Neural progenitor cell (in vitro differentiated cells): ENCODE data around the gene NEGR1. TPM values are rescaled to one million over a fixed set of nuclear protein-coding genes. Genes with fewer than 3 reads are reported as not detected.

ENCODE experiments used
- DNase-seq: peaks from one replicate; pipeline ENCODE4 v3.0.0-alpha.2; 2016; ENCODE audit warnings: low spot score
- H2AFZ ChIP-seq: fragments of 200-600 bp; sonication (generic); replicated peaks from 2 replicates; pipeline ENCODE4 v1.6.1; 2016; ENCODE audit warnings: antibody characterized with exemption
- H3F3A ChIP-seq: fragments of 200-600 bp; sonication (generic); 2 replicates; pipeline ENCODE4 v1.6.1; 2016; ENCODE audit warnings: antibody characterized with exemption, low read depth
- H3K27ac ChIP-seq: fragments of 200-600 bp; sonication (generic); 2 replicates; pipeline ENCODE4 v1.5.1; 2016; ENCODE audit warnings: mild to moderate bottlenecking
- H3K27me3 ChIP-seq: fragments of 200-600 bp; sonication (generic); 2 replicates; pipeline ENCODE4 v1.6.1; 2016; ENCODE audit warnings: mild to moderate bottlenecking, moderate library complexity
- H3K36me3 ChIP-seq: fragments of 200-600 bp; sonication (generic); 2 replicates; pipeline ENCODE4 v1.5.1; 2016
- H3K4me1 ChIP-seq: fragments of 200-600 bp; sonication (generic); 2 replicates; pipeline ENCODE4 v1.6.1; 2016; ENCODE audit warnings: mixed run types
- H3K4me2 ChIP-seq: fragments of 200-600 bp; sonication (generic); 2 replicates; pipeline ENCODE4 v1.6.1; 2016
- H3K4me3 ChIP-seq: fragments of 200-600 bp; sonication (generic); 2 replicates; pipeline ENCODE4 v1.5.1; 2016
- H3K79me2 ChIP-seq: fragments of 200-600 bp; sonication (generic); 2 replicates; pipeline ENCODE4 v1.6.1; 2016; ENCODE audit warnings: low read depth
- H3K9ac ChIP-seq: fragments of 200-600 bp; sonication (generic); 2 replicates; pipeline ENCODE4 v1.6.1; 2016
- H3K9me3 ChIP-seq: fragments of 200-600 bp; sonication (generic); 2 replicates; pipeline ENCODE4 v1.5.1; 2016; ENCODE audit warnings: low read depth
- H4K20me1 ChIP-seq: fragments of 200-600 bp; sonication (generic); 2 replicates; pipeline ENCODE4 v1.6.1; 2016; ENCODE audit warnings: low read depth
- H3K27ac Mint-ChIP-seq: 3 replicates; pipeline ENCODE4 v1.8.0; 2021; ENCODE audit warnings: mixed read lengths
- H3K27me3 Mint-ChIP-seq: 2 replicates; pipeline ENCODE4 v1.8.0; 2022; ENCODE audit warnings: low read depth, mild to moderate bottlenecking, inconsistent platforms, moderate library complexity, mixed read lengths; ENCODE audit not compliant: insufficient read depth
- H3K36me3 Mint-ChIP-seq: 3 replicates; pipeline ENCODE4 v1.8.0; 2021; ENCODE audit warnings: mixed read lengths
- H3K4me1 Mint-ChIP-seq: 3 replicates; pipeline ENCODE4 v1.8.0; 2021; ENCODE audit warnings: mixed read lengths
- H3K4me3 Mint-ChIP-seq: 3 replicates; pipeline ENCODE4 v1.8.0; 2021; ENCODE audit warnings: mild to moderate bottlenecking, moderate library complexity, mixed read lengths
- H3K9me3 Mint-ChIP-seq: 3 replicates; pipeline ENCODE4 v1.8.0; 2020; ENCODE audit warnings: mixed read lengths
- CTCF ChIP-seq: fragments of 200-600 bp; sonication (generic); IDR thresholded peaks from 2 replicates; pipeline ENCODE4 v1.5.1; 2017; ENCODE audit warnings: antibody characterized with exemption, mild to moderate bottlenecking
- EZH2 ChIP-seq: fragments of 200-600 bp; sonication (generic); IDR thresholded peaks from 2 replicates; pipeline ENCODE4 v1.6.1; 2017; ENCODE audit warnings: antibody characterized with exemption, mild to moderate bottlenecking, moderate library complexity
- EZH2phosphoT487 ChIP-seq: fragments of 200-600 bp; sonication (generic); IDR thresholded peaks from 2 replicates; pipeline ENCODE4 v1.6.1; 2017; ENCODE audit warnings: antibody characterized with exemption
- total RNA-seq: library from RNA; depleted of rRNA; stranded (reverse); fragments of >200 nt; gene quantifications from 2 replicates; pipeline ENCODE4 v1.2.3, GENCODE V29; 2015; ENCODE audit warnings: low replicate concordance

Gene NEGR1
- total RNA-seq, 1 donor from 2014 or later = 0.62 TPM

- H3K27me3 Mint-ChIP-seq = no peaks in the 10 kb centered on the region
- Histone ChIP-seq H3K9ac (no peak overlapping the region), H3K9me3 (no peaks in the 10 kb centered on the region), H3F3A (no peaks in the 10 kb centered on the region), H3K4me2 (no peak overlapping the region), H3K36me3 (no peaks in the 10 kb centered on the region), H2AFZ (no peak overlapping the region), H4K20me1 (no peaks in the 10 kb centered on the region), H3K4me3 (no peak overlapping the region), H3K27ac (no peak overlapping the region), H3K79me2 (no peaks in the 10 kb centered on the region), H3K27me3 (no peaks in the 10 kb centered on the region), H3K4me1 (no peaks in the 10 kb centered on the region)
- TF ChIP-seq EZH2 = no peak
- no peak for TF ChIP-seq CTCF
- no peak for TF ChIP-seq EZH2phosphoT487
- no peaks in the 10 kb centered on the region for H3K9me3 Mint-ChIP-seq
- no peak for DNase-seq
- H3K36me3 Mint-ChIP-seq = no peaks in the 10 kb centered on the region
- no peak overlapping the region for H3K27ac Mint-ChIP-seq
- H3K4me1 Mint-ChIP-seq = peaks cover 2% of the 10 kb centered on the region
- no peak overlapping the region for H3K4me3 Mint-ChIP-seq
These were observed 592.7 kb downstream of the NEGR1 start for GRCh38 chr1:71689635-71690034.

GRCh38 chr1:71687376-71687775 lies 595.0 kb downstream of the NEGR1 start:
- no peak overlapping the region for H3K4me3 Mint-ChIP-seq

GRCh38 chr1:71676979-71677925 lies 605.1 kb downstream of the NEGR1 start:
- no peaks in the 10 kb centered on the region for H3K4me1 ChIP-seq
- H3K9ac ChIP-seq = no peak overlapping the region
- no peaks in the 10 kb centered on the region for H3K27me3 ChIP-seq
- no peak for TF ChIP-seq EZH2
- TF ChIP-seq EZH2phosphoT487 = no peak
- TF ChIP-seq CTCF = no peak
- H3K27ac Mint-ChIP-seq = no peak overlapping the region
- no peaks in the 10 kb centered on the region for H3K27me3 Mint-ChIP-seq
- no peak overlapping the region for H3K4me3 Mint-ChIP-seq
- no peak overlapping the region for H3K27ac ChIP-seq
- no peaks in the 10 kb centered on the region for H3K36me3 Mint-ChIP-seq
- H4K20me1 ChIP-seq = no peaks in the 10 kb centered on the region
- no peak overlapping the region for H3K4me2 ChIP-seq
- H2AFZ ChIP-seq = no peak overlapping the region
- no peaks in the 10 kb centered on the region for H3K79me2 ChIP-seq
- no peak for DNase-seq
- no peaks in the 10 kb centered on the region for H3K9me3 ChIP-seq
- no peak overlapping the region for H3K4me3 ChIP-seq
- no peaks in the 10 kb centered on the region for H3K36me3 ChIP-seq
- H3K4me1 Mint-ChIP-seq = no peaks in the 10 kb centered on the region
- no peaks in the 10 kb centered on the region for H3K9me3 Mint-ChIP-seq
- no peaks in the 10 kb centered on the region for H3F3A ChIP-seq

More at GRCh38 chr1:71687376-71687775, 595.0 kb downstream of the NEGR1 start:
- H2AFZ ChIP-seq = no peak overlapping the region
- no peaks in the 10 kb centered on the region for H3K4me1 ChIP-seq
- no peak overlapping the region for H3K4me2 ChIP-seq
- no peaks in the 10 kb centered on the region for H3K27me3 ChIP-seq
- no peak overlapping the region for H3K9ac ChIP-seq
- Mint-ChIP-seq H3K9me3 (no peaks in the 10 kb centered on the region), H3K27me3 (no peaks in the 10 kb centered on the region), H3K36me3 (no peaks in the 10 kb centered on the region), H3K4me1 (peaks cover 2% of the 10 kb centered on the region), H3K27ac (no peak overlapping the region)
- no peak overlapping the region for H3K27ac ChIP-seq
- no peaks in the 10 kb centered on the region for H3K9me3 ChIP-seq
- TF ChIP-seq CTCF (no peak), EZH2phosphoT487 (no peak), EZH2 (no peak)
- no peaks in the 10 kb centered on the region for H3K79me2 ChIP-seq
- no peak overlapping the region for H3K4me3 ChIP-seq
- DNase-seq = no peak
- no peaks in the 10 kb centered on the region for H3K36me3 ChIP-seq
- H3F3A ChIP-seq = no peaks in the 10 kb centered on the region
- H4K20me1 ChIP-seq = no peaks in the 10 kb centered on the region
